ENCODE data around the gene CNOT10.

- TF ChIP-seq, protein P1, sequence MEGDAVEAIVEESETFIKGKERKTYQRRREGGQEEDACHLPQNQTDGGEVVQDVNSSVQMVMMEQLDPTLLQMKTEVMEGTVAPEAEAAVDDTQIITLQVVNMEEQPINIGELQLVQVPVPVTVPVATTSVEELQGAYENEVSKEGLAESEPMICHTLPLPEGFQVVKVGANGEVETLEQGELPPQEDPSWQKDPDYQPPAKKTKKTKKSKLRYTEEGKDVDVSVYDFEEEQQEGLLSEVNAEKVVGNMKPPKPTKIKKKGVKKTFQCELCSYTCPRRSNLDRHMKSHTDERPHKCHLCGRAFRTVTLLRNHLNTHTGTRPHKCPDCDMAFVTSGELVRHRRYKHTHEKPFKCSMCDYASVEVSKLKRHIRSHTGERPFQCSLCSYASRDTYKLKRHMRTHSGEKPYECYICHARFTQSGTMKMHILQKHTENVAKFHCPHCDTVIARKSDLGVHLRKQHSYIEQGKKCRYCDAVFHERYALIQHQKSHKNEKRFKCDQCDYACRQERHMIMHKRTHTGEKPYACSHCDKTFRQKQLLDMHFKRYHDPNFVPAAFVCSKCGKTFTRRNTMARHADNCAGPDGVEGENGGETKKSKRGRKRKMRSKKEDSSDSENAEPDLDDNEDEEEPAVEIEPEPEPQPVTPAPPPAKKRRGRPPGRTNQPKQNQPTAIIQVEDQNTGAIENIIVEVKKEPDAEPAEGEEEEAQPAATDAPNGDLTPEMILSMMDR (IDR thresholded peaks at IDR 0.05), result no peak
- TF ChIP-seq EZH2 (IDR thresholded peaks at IDR 0.05; ENCODE audit: borderline replicate concordance, insufficient read depth, low read depth, low read length, poor library complexity, severe bottlenecking), result no peak
These were observed 9.8 kb upstream of the CNOT10 start for GRCh38 chr3:32675164-32675563.

Measured in B cell (primary cell).